Lung (tissue), 16 donors: ENCODE measurements around the gene MBD6. TPM values are rescaled to one million over a fixed set of nuclear protein-coding genes. Genes with fewer than 3 reads are reported as not detected.

Experiments
- ATAC-seq: fragments of 200-7000 bp; cut with Tn5 transposase; one replicate; pipeline ENCODE4 v1.9.1; 2020; ENCODE audit warnings: moderate number of reproducible peaks; ENCODE audit not compliant: insufficient read depth, low FRiP score
- DNase-seq, 3 donors: peaks; one replicate each; pipeline ENCODE4 v3.0.0-alpha.2; 2013 to 2017
- H3K27ac ChIP-seq, 2 donors: one replicate each; pipeline ENCODE4 v1.5.1; 2013; ENCODE audit warnings: mild to moderate bottlenecking in 2 of 2, moderate library complexity in 2 of 2, control low read depth in 1 of 2, inconsistent platforms in 1 of 2, low read depth in 1 of 2, low read length in 1 of 2
- H3K27me3 ChIP-seq, 3 donors: one replicate each; pipeline ENCODE4 v1.5.1; 2013; ENCODE audit warnings: low read length in 2 of 3; ENCODE audit not compliant: control insufficient read depth in 3 of 3, insufficient read depth in 3 of 3
- H3K36me3 ChIP-seq, 4 donors: one replicate each; pipeline ENCODE4 v1.5.1; 2013; ENCODE audit warnings: low read length in 4 of 4, mild to moderate bottlenecking in 1 of 4, moderate library complexity in 1 of 4; ENCODE audit not compliant: control insufficient read depth in 4 of 4, insufficient read depth in 4 of 4
- H3K4me1 ChIP-seq, 5 donors: one replicate each; pipeline ENCODE4 v1.5.1; 2013; ENCODE audit warnings: low read length in 5 of 5, mild to moderate bottlenecking in 2 of 5, moderate library complexity in 1 of 5; ENCODE audit not compliant: control insufficient read depth in 5 of 5, insufficient read depth in 5 of 5
- H3K4me3 ChIP-seq: one replicate; pipeline ENCODE4 v1.5.1; 2013; ENCODE audit warnings: mild to moderate bottlenecking, control low read depth, moderate library complexity
- H3K9ac ChIP-seq, 2 donors: one replicate each; pipeline ENCODE4 v1.5.1; 2013; ENCODE audit warnings: low read length in 2 of 2, control low read depth in 1 of 2; ENCODE audit not compliant: insufficient read depth in 1 of 2
- H3K9me3 ChIP-seq, 4 donors: one replicate each; pipeline ENCODE4 v1.5.1; 2013; ENCODE audit warnings: low read length in 3 of 4, mild to moderate bottlenecking in 1 of 4, moderate library complexity in 1 of 4; ENCODE audit not compliant: control insufficient read depth in 4 of 4, insufficient read depth in 3 of 4
- WGBS, 2 donors: extraction: QIAGEN DNeasy Blood & Tissue Kit; methylation state at CpG; one replicate each; pipeline ENCODE4 v1.1.7; 2013; 5-methylcytosine and 5-hydroxymethylcytosine counted together
- long read RNA-seq, 5 donors: transcript quantifications; one replicate each; lab custom pipeline, GENCODE V29; 2026
- polyA plus RNA-seq, 2 donors: library from polyadenylated mRNA; stranded (reverse); fragments of 200-250 nt; gene quantifications; one replicate each; pipeline ENCODE4 v1.2.1, GENCODE V29; 2013
- total RNA-seq, 2 donors: library from RNA; depleted of rRNA in 1 of 2; stranded (reverse); fragments of >200 nt in 1 of 2; gene quantifications; one replicate each; pipeline ENCODE4 v1.2.1, GENCODE V29; 2014 to 2021
- TF ChIP-seq, protein P1 (sequence below): IDR thresholded peaks from 2 replicates; pipeline ENCODE4 v1.5.1; 2012; ENCODE audit warnings: mild to moderate bottlenecking; ENCODE audit errors: control extremely low read depth, extremely low read depth
- donor health status: control.
- donor health status: control.
- donor health status: Bipolar disorder and iron deficiency.
- donor health status: healthy.
- donor health status: DM: yes; HTN: yes; CAD: no.

MBD6 gene, protein sequence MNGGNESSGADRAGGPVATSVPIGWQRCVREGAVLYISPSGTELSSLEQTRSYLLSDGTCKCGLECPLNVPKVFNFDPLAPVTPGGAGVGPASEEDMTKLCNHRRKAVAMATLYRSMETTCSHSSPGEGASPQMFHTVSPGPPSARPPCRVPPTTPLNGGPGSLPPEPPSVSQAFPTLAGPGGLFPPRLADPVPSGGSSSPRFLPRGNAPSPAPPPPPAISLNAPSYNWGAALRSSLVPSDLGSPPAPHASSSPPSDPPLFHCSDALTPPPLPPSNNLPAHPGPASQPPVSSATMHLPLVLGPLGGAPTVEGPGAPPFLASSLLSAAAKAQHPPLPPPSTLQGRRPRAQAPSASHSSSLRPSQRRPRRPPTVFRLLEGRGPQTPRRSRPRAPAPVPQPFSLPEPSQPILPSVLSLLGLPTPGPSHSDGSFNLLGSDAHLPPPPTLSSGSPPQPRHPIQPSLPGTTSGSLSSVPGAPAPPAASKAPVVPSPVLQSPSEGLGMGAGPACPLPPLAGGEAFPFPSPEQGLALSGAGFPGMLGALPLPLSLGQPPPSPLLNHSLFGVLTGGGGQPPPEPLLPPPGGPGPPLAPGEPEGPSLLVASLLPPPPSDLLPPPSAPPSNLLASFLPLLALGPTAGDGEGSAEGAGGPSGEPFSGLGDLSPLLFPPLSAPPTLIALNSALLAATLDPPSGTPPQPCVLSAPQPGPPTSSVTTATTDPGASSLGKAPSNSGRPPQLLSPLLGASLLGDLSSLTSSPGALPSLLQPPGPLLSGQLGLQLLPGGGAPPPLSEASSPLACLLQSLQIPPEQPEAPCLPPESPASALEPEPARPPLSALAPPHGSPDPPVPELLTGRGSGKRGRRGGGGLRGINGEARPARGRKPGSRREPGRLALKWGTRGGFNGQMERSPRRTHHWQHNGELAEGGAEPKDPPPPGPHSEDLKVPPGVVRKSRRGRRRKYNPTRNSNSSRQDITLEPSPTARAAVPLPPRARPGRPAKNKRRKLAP
- total RNA-seq (100 to 1,000 TPM in 1 of 2 donors, 10 to 100 TPM in 1; 26.0 to 132 TPM), polyA plus RNA-seq (10 to 100 TPM; 36.7 to 42.4 TPM)
- long read RNA-seq, donor 1, partial matches to known transcripts: 65 of 66 reads
- long read RNA-seq, donor 1, other reads (novel, unspliced or antisense): 0 of 66 reads
- long read RNA-seq, donor 2, partial matches to known transcripts: 25 of 25 reads
- long read RNA-seq, donor 2, other reads (novel, unspliced or antisense): 0 of 25 reads
- long read RNA-seq, donor 3, partial matches to known transcripts: 48 of 50 reads
- long read RNA-seq, donor 3, other reads (novel, unspliced or antisense): 0 of 50 reads
- long read RNA-seq, donor 4, partial matches to known transcripts: 42 of 66 reads
- long read RNA-seq, donor 4, other reads (novel, unspliced or antisense): 24 of 66 reads
- long read RNA-seq, donor 5, partial matches to known transcripts: 109 of 110 reads
- long read RNA-seq, donor 5, other reads (novel, unspliced or antisense): 0 of 110 reads

GRCh38 chr12:57522011-57522886, at the start of gene MBD6:
Gene MBD6, plus strand, starts transcription at chr12:57522824. Its CDS starts 1,480 bp downstream, at chr12:57524304.
- ATAC-seq: peak; percentile 45
- Histone ChIP-seq H3K27me3 (no peaks in the 10 kb centered on the region), H3K4me1 (peaks cover 4 to 50% (median 34%) of the 10 kb centered on the region in 5 donors), H3K9me3 (no peaks in the 10 kb centered on the region), H3K36me3 (peaks cover 3 to 36% (median 16%) of the 10 kb centered on the region in 4 donors), H3K4me3 (peak within 1 kb of the TSS; percentile 59), H3K27ac (peak within 1 kb of the TSS; percentile 97 to 98), H3K9ac (peak within 1 kb of the TSS; percentile 87 to 91)
- WGBS, 2 donors: 1% methylated on average over 19 to 57 of the region's 57 CpGs
- TF ChIP-seq, protein P1, sequence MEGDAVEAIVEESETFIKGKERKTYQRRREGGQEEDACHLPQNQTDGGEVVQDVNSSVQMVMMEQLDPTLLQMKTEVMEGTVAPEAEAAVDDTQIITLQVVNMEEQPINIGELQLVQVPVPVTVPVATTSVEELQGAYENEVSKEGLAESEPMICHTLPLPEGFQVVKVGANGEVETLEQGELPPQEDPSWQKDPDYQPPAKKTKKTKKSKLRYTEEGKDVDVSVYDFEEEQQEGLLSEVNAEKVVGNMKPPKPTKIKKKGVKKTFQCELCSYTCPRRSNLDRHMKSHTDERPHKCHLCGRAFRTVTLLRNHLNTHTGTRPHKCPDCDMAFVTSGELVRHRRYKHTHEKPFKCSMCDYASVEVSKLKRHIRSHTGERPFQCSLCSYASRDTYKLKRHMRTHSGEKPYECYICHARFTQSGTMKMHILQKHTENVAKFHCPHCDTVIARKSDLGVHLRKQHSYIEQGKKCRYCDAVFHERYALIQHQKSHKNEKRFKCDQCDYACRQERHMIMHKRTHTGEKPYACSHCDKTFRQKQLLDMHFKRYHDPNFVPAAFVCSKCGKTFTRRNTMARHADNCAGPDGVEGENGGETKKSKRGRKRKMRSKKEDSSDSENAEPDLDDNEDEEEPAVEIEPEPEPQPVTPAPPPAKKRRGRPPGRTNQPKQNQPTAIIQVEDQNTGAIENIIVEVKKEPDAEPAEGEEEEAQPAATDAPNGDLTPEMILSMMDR: no peak
- peak; percentile 94 to 95 (median 95) for DNase-seq

DNA sequence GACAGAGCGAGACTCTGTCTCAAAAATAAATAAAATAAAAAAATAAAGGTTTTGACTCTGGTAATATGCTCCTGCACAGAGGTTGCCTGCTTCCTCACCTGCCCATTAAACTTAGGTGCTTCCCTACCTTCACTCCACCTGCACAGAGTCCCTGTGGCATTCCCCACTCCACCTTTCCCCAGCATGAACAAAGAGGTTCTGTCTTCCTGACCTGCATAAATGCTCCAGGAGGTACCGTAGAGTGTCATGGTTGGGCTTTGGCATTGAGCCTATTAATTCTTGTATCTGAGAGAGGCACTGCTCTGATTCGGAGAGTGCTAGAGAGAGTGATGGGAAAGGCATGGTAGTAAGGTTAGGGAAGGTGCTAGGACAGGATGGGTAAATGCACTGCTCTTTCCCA, 49.2 kb upstream of the MBD6 start:
- Histone ChIP-seq H3K27me3 (peaks cover 0 to 45% (median 39%) of the 10 kb centered on the region in 3 donors), H3K36me3 (peaks cover 0 to 19% (median 4%) of the 10 kb centered on the region in 4 donors), H3K9ac (no peak overlapping the region), H3K4me3 (no peak overlapping the region), H3K9me3 (no peaks in the 10 kb centered on the region), H3K27ac (no peak overlapping the region), H3K4me1 (peaks cover 0 to 17% (median 0%) of the 10 kb centered on the region in 5 donors)
- ATAC-seq (no peak), DNase-seq (no peak)
- WGBS, 2 donors: 70 to 79% methylated on average over 3 of the region's 3 CpGs
- TF ChIP-seq, protein P1: no peak

GRCh38 chr12:57473886-57474285, 48.7 kb upstream of the MBD6 start:
- Histone ChIP-seq H3K4me1 (peaks cover 0 to 17% (median 0%) of the 10 kb centered on the region in 5 donors), H3K36me3 (peaks cover 0 to 18% (median 3%) of the 10 kb centered on the region in 4 donors), H3K27me3 (peaks cover 0 to 48% (median 39%) of the 10 kb centered on the region in 3 donors), H3K9ac (no peak overlapping the region), H3K4me3 (no peak overlapping the region), H3K9me3 (no peaks in the 10 kb centered on the region), H3K27ac (no peak overlapping the region)
- TF ChIP-seq, protein P1: no peak
- 90 to 92% methylated on average over 5 of the region's 5 CpGs for WGBS, 2 donors
- no peak for DNase-seq
- ATAC-seq: no peak
